MM.1S (cell line): ENCODE data around the gene GASK1B.

Experiments
- DNase-seq: peaks from one replicate; pipeline ENCODE4 v3.0.0-alpha.2; 2015
- H2AFZ ChIP-seq: fragments of 300-600 bp; sonication (generic); 2 replicates; pipeline ENCODE4 v1.6.0; 2016; ENCODE audit warnings: antibody characterized with exemption, low read length
- H3F3A ChIP-seq: fragments of 300-600 bp; sonication (generic); 2 replicates; pipeline ENCODE4 v1.6.1; 2016; ENCODE audit warnings: mild to moderate bottlenecking, antibody characterized with exemption, low read length, moderate library complexity, mixed read lengths; ENCODE audit not compliant: insufficient read depth
- H3K27ac ChIP-seq: fragments of 300-600 bp; sonication (generic); 2 replicates; pipeline ENCODE4 v1.5.1; 2016; ENCODE audit warnings: mild to moderate bottlenecking, low read length
- H3K27me3 ChIP-seq: fragments of 300-600 bp; sonication (generic); replicated peaks from 2 replicates; pipeline ENCODE4 v1.6.0; 2016; ENCODE audit warnings: low read length; ENCODE audit not compliant: insufficient read depth
- H3K36me3 ChIP-seq: fragments of 300-600 bp; sonication (generic); replicated peaks from 2 replicates; pipeline ENCODE4 v1.6.1; 2016; ENCODE audit warnings: mild to moderate bottlenecking, low read length, mixed read lengths; ENCODE audit not compliant: insufficient read depth
- H3K4me1 ChIP-seq: fragments of 300-600 bp; sonication (generic); 2 replicates; pipeline ENCODE4 v1.6.1; 2016; ENCODE audit warnings: low read length, mixed read lengths
- H3K4me2 ChIP-seq: fragments of 300-600 bp; sonication (generic); 2 replicates; pipeline ENCODE4 v1.6.0; 2016; ENCODE audit warnings: low read depth, low read length
- H3K4me3 ChIP-seq: fragments of 300-600 bp; sonication (generic); 2 replicates; pipeline ENCODE4 v1.5.1; 2016; ENCODE audit warnings: low read length, mixed read lengths
- H3K79me2 ChIP-seq: fragments of 300-600 bp; sonication (generic); 2 replicates; pipeline ENCODE4 v1.6.1; 2016; ENCODE audit warnings: mixed run types, low read length, mixed read lengths
- H3K9ac ChIP-seq: fragments of 300-600 bp; sonication (generic); 2 replicates; pipeline ENCODE4 v1.6.1; 2016; ENCODE audit warnings: low read length, mixed read lengths
- H3K9me2 ChIP-seq: fragments of 300-600 bp; sonication (generic); replicated peaks from 2 replicates; pipeline ENCODE4 v1.6.1; 2016; ENCODE audit warnings: mild to moderate bottlenecking, low read length, mixed read lengths; ENCODE audit not compliant: insufficient read depth
- H3K9me3 ChIP-seq: fragments of 300-600 bp; sonication (generic); replicated peaks from 2 replicates; pipeline ENCODE4 v1.6.1; 2016; ENCODE audit warnings: mild to moderate bottlenecking, low read length, mixed read lengths; ENCODE audit not compliant: insufficient read depth
- H4K20me1 ChIP-seq: fragments of 300-600 bp; sonication (generic); 2 replicates; pipeline ENCODE4 v1.6.1; 2016; ENCODE audit warnings: mild to moderate bottlenecking, low read length, moderate library complexity, mixed read lengths; ENCODE audit not compliant: insufficient read depth
- CTCF ChIP-seq: fragments of 300-600 bp; sonication (generic); IDR thresholded peaks from 2 replicates; pipeline ENCODE4 v1.5.1; 2016; ENCODE audit warnings: antibody characterized with exemption, low read length, mixed read lengths
- EZH2 ChIP-seq: fragments of 300-600 bp; sonication (generic); optimal IDR thresholded peaks from 2 replicates; pipeline ENCODE3; 2017; ENCODE audit warnings: low read depth, mild to moderate bottlenecking, antibody characterized with exemption, low read length, mixed read lengths
- EZH2phosphoT487 ChIP-seq: fragments of 300-600 bp; sonication (generic); IDR thresholded peaks from 2 replicates; pipeline ENCODE4 v1.6.1; 2018; ENCODE audit warnings: antibody characterized with exemption, low read length

The GASK1B gene

GRCh38 chr4:158169931-158170690 is 2.7 kb downstream of the GASK1B start:
- Histone ChIP-seq H3K4me1 (peaks cover 4% of the 10 kb centered on the region; the same call in 1 of the 2 replicates), H3K36me3 (no peaks in the 10 kb centered on the region), H3K9ac (no peak overlapping the region), H3K4me2 (no peak overlapping the region), H3F3A (no peaks in the 10 kb centered on the region), H3K9me2 (no peaks in the 10 kb centered on the region), H3K27ac (no peak overlapping the region), H2AFZ (no peak overlapping the region), H3K4me3 (no peak overlapping the region), H3K27me3 (no peaks in the 10 kb centered on the region), H3K79me2 (no peaks in the 10 kb centered on the region), H4K20me1 (no peaks in the 10 kb centered on the region), H3K9me3 (no peaks in the 10 kb centered on the region)
- TF ChIP-seq EZH2 (no peak), EZH2phosphoT487 (no peak), CTCF (no peak)
- no peak for DNase-seq

GRCh38 chr4:158169506-158169905 is 3.3 kb downstream of the GASK1B start:
- Histone ChIP-seq H4K20me1 (no peaks in the 10 kb centered on the region), H3K4me2 (no peak overlapping the region), H3K4me1 (peaks cover 4% of the 10 kb centered on the region; the same call in 1 of the 2 replicates), H3K9ac (no peak overlapping the region), H3F3A (no peaks in the 10 kb centered on the region), H3K27ac (no peak overlapping the region), H3K36me3 (no peaks in the 10 kb centered on the region), H3K4me3 (no peak overlapping the region), H2AFZ (no peak overlapping the region), H3K9me3 (no peaks in the 10 kb centered on the region), H3K9me2 (no peaks in the 10 kb centered on the region), H3K79me2 (no peaks in the 10 kb centered on the region), H3K27me3 (no peaks in the 10 kb centered on the region)
- TF ChIP-seq CTCF (no peak), EZH2phosphoT487 (no peak), EZH2 (no peak)
- no peak for DNase-seq

- no peaks in the 10 kb centered on the region for H3K36me3 ChIP-seq
- no peaks in the 10 kb centered on the region for H3K79me2 ChIP-seq
- no peaks in the 10 kb centered on the region for H3F3A ChIP-seq
- H3K9me3 ChIP-seq, result no peaks in the 10 kb centered on the region
- TF ChIP-seq CTCF (no peak), EZH2 (no peak), EZH2phosphoT487 (no peak)
- H3K27ac ChIP-seq, result no peak overlapping the region
- no peak overlapping the region for H3K4me2 ChIP-seq
- no peak overlapping the region for H2AFZ ChIP-seq
- no peak for DNase-seq
- no peak overlapping the region for H3K4me3 ChIP-seq
- H3K9me2 ChIP-seq, result no peaks in the 10 kb centered on the region
- peaks cover 4% of the 10 kb centered on the region; the same call in 1 of the 2 replicates for H3K4me1 ChIP-seq
- H4K20me1 ChIP-seq, result no peaks in the 10 kb centered on the region
- no peak overlapping the region for H3K9ac ChIP-seq
- no peaks in the 10 kb centered on the region for H3K27me3 ChIP-seq
Observed at GRCh38 chr4:158168606-158169005, 4.2 kb downstream of the GASK1B start.
